ENCODE data around the gene ARHGDIA. TPM values are rescaled to one million over a fixed set of nuclear protein-coding genes. Genes with fewer than 3 reads are reported as not detected.

Gene ARHGDIA
- total and polyA plus RNA-seq, 5 donors = 101 to 217 (median 132) TPM

DNA sequence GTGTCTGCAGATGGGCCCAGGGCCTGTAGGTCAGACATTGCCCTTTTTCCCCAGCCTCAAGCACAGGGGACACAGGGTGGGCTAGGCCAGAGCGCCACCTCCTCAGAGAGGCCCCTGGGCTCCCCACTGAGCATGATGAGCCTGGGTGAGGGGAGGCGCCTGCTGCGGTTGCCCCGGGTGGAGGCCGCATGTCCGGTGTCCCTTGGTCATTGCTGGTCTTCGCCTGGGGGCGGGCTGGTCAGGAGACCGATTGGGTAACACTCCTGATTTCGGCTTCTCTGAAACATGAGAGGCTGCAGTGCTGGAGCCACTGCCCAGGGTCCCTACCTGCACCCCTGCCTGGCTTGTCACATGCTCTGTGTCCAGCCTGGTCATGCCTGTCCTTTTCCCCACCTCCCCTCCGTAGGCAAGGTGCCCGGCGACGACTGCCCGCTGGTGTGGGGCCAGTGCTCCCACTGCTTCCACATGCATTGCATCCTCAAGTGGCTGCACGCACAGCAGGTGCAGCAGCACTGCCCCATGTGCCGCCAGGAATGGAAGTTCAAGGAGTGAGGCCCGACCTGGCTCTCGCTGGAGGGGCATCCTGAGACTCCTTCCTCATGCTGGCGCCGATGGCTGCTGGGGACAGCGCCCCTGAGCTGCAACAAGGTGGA lies 28.5 kb upstream of the ARHGDIA start:
- Histone ChIP-seq H3K27ac (ENCODE audit: low read length) (no peak overlapping the region), H3K4me1 (ENCODE audit: control insufficient read depth, insufficient read depth, low read length) (no peaks in the 10 kb centered on the region), H3K4me3 (ENCODE audit: low read length) (no peak overlapping the region), H3K27me3 (ENCODE audit: control insufficient read depth, insufficient read depth) (no peaks in the 10 kb centered on the region), H3K9me3 (ENCODE audit: control insufficient read depth, low read length) (no peaks in the 10 kb centered on the region)
- 92% methylated on average over 22 of the region's 22 CpGs for WGBS
- no peak for ATAC-seq
- intact Hi-C loops (cut with DNase I) = no loop called here
- peak in 1 of 3 donors; percentile 32 for DNase-seq

DNA sequence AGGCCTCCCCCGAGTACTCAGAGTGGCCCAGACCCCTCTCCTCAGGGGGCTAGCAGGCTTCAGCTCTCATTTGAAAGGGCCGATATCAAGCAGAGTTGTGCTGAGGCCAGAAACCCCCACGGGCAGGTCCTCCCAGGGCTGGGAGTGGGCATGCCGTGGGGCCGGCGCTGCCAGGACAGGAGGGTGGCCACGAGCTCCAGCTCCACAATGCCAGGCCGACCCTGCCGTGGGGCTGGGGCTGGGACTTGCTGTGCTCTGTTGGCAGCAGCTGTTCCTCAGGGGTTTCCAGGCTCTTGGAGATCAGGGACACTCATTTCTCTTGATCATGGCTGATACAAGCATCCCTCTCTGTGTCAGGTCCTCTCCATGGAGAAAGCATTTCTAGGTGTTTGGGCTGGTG lies 27.7 kb upstream of the ARHGDIA start:
- Histone ChIP-seq H3K27ac (ENCODE audit: low read length) (no peak overlapping the region), H3K4me1 (ENCODE audit: control insufficient read depth, insufficient read depth, low read length) (no peaks in the 10 kb centered on the region), H3K4me3 (ENCODE audit: low read length) (no peak overlapping the region), H3K9me3 (ENCODE audit: control insufficient read depth, low read length) (no peaks in the 10 kb centered on the region), H3K27me3 (ENCODE audit: control insufficient read depth, insufficient read depth) (no peaks in the 10 kb centered on the region)
- intact Hi-C loops (cut with DNase I) = no loop called here
- DNase-seq = no peak
- 92% methylated on average over 9 of the region's 9 CpGs for WGBS
- ATAC-seq = no peak

DNA sequence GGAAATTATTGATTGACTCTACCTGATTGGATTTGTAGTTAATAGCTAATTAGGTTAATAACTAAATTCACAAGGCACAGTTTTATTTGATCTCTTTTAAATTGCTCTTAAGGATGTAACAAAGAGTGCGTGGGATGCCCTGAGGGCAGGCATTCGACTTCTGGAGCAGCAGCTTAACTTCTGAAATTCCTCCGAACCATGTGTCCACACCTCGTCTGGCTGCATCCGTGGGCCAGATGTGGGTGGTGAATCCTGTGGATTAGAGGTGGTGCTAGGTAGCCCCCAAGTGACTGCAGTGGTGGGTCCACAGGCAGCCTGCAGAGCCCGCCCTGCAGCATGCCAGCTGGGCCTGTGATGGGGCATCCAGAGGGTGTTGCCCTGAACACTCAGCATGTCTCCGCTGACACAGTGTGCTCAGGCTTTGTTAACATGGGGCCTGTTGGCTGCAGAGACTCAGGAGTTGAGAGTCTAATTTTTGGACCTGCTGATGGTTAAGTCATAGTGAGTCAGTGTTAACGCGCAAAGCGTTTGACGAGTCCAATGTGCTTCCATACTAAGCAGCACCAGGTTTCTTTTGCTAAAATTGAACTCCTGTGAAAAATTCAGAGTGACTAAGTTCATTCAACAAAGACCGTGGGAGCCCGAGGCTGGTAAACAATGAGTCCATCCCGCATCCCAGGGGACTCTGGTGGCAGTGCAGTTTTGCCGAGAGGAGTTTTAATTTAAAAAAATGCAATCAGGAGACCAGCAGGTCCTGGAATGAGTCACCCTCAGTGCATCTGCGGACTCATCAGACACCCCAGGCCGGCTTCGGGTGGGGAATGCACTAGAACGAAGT lies 27.1 kb upstream of the ARHGDIA start:
- peak in 1 of 3 donors; percentile 24 for DNase-seq
- H3K9me3 ChIP-seq (ENCODE audit: control insufficient read depth, low read length) = no peaks in the 10 kb centered on the region
- intact Hi-C loops (cut with DNase I) = no loop called here

GRCh38 chr17:81895400-81895799 lies 24.3 kb upstream of the ARHGDIA start:
- Histone ChIP-seq H3K4me3 (ENCODE audit: low read length) (no peak overlapping the region), H3K9me3 (ENCODE audit: control insufficient read depth, low read length) (no peaks in the 10 kb centered on the region), H3K27me3 (ENCODE audit: control insufficient read depth, insufficient read depth) (no peaks in the 10 kb centered on the region), H3K4me1 (ENCODE audit: control insufficient read depth, insufficient read depth, low read length) (no peaks in the 10 kb centered on the region), H3K27ac (ENCODE audit: low read length) (no peak overlapping the region)
- peak in 1 of 3 donors; percentile 39 for DNase-seq
- intact Hi-C loops (cut with DNase I) = no loop called here
- no peak for ATAC-seq
- 92% methylated on average over 11 of the region's 11 CpGs for WGBS

More for the DNA sequence above, 27.1 kb upstream of the ARHGDIA start:
- Histone ChIP-seq H3K4me3 (ENCODE audit: low read length) (no peak overlapping the region), H3K4me1 (ENCODE audit: control insufficient read depth, insufficient read depth, low read length) (no peaks in the 10 kb centered on the region), H3K27ac (ENCODE audit: low read length) (no peak overlapping the region), H3K27me3 (ENCODE audit: control insufficient read depth, insufficient read depth) (no peaks in the 10 kb centered on the region)
- 88% methylated on average over 19 of the region's 19 CpGs for WGBS
- no peak for ATAC-seq

DNA sequence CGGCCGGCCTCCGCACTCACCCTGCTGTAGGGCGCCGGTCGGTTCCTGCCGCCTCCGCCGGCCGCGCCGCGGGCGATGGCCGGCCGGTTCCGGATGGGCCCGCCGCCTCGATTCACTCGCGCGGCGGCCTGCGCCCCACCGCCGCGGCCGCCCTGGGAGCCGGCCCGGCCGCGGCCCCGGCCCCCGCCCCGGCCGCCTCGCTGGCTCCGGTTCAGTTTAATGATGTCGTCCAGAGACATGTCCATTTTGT lies 20.1 kb upstream of the ARHGDIA start:
- Histone ChIP-seq H3K27me3 (ENCODE audit: control insufficient read depth, insufficient read depth) (no peaks in the 10 kb centered on the region), H3K27ac (ENCODE audit: low read length) (peak overlapping the region; percentile 27), H3K9me3 (ENCODE audit: control insufficient read depth, low read length) (no peaks in the 10 kb centered on the region), H3K4me3 (ENCODE audit: low read length) (peak overlapping the region; percentile 99), H3K4me1 (ENCODE audit: control insufficient read depth, insufficient read depth, low read length) (no peaks in the 10 kb centered on the region)
- WGBS = under 1% methylated on average over 40 of the region's 40 CpGs
- ATAC-seq (no peak), DNase-seq (no peak)
- intact Hi-C loops (cut with DNase I) = no loop called here

- DNase-seq (peak in 1 of 3 donors; percentile 50), ATAC-seq (no peak)
- intact Hi-C loops (cut with DNase I) = no loop called here
- Histone ChIP-seq H3K4me3 (ENCODE audit: low read length) (peak overlapping the region; percentile 99), H3K27me3 (ENCODE audit: control insufficient read depth, insufficient read depth) (no peaks in the 10 kb centered on the region), H3K9me3 (ENCODE audit: control insufficient read depth, low read length) (no peaks in the 10 kb centered on the region), H3K4me1 (ENCODE audit: control insufficient read depth, insufficient read depth, low read length) (no peaks in the 10 kb centered on the region), H3K27ac (ENCODE audit: low read length) (peak overlapping the region; percentile 27)
- 8% methylated on average over 69 of the region's 69 CpGs for WGBS
Observed at GRCh38 chr17:81890447-81891302, 19.5 kb upstream of the ARHGDIA start.

- Histone ChIP-seq H3K4me1 (ENCODE audit: control insufficient read depth, insufficient read depth, low read length) (no peaks in the 10 kb centered on the region), H3K27me3 (ENCODE audit: control insufficient read depth, insufficient read depth) (no peaks in the 10 kb centered on the region), H3K4me3 (ENCODE audit: low read length) (no peak overlapping the region), H3K27ac (ENCODE audit: low read length) (no peak overlapping the region), H3K9me3 (ENCODE audit: control insufficient read depth, low read length) (no peaks in the 10 kb centered on the region)
- intact Hi-C loops (cut with DNase I) = no loop called here
- WGBS = 88% methylated on average over 9 of the region's 9 CpGs
- ATAC-seq = no peak
- DNase-seq = peak in 1 of 3 donors; percentile 24
Observed at GRCh38 chr17:81889602-81890001, 18.5 kb upstream of the ARHGDIA start.

GRCh38 chr17:81888988-81889595 lies 18.0 kb upstream of the ARHGDIA start:
- Histone ChIP-seq H3K27ac (ENCODE audit: low read length) (no peak overlapping the region), H3K4me3 (ENCODE audit: low read length) (no peak overlapping the region), H3K9me3 (ENCODE audit: control insufficient read depth, low read length) (no peaks in the 10 kb centered on the region), H3K27me3 (ENCODE audit: control insufficient read depth, insufficient read depth) (no peaks in the 10 kb centered on the region), H3K4me1 (ENCODE audit: control insufficient read depth, insufficient read depth, low read length) (no peaks in the 10 kb centered on the region)
- DNase-seq (peak in 1 of 3 donors; percentile 20), ATAC-seq (no peak)
- WGBS = 91% methylated on average over 16 of the region's 16 CpGs
- intact Hi-C loops (cut with DNase I) = no loop called here

DNA sequence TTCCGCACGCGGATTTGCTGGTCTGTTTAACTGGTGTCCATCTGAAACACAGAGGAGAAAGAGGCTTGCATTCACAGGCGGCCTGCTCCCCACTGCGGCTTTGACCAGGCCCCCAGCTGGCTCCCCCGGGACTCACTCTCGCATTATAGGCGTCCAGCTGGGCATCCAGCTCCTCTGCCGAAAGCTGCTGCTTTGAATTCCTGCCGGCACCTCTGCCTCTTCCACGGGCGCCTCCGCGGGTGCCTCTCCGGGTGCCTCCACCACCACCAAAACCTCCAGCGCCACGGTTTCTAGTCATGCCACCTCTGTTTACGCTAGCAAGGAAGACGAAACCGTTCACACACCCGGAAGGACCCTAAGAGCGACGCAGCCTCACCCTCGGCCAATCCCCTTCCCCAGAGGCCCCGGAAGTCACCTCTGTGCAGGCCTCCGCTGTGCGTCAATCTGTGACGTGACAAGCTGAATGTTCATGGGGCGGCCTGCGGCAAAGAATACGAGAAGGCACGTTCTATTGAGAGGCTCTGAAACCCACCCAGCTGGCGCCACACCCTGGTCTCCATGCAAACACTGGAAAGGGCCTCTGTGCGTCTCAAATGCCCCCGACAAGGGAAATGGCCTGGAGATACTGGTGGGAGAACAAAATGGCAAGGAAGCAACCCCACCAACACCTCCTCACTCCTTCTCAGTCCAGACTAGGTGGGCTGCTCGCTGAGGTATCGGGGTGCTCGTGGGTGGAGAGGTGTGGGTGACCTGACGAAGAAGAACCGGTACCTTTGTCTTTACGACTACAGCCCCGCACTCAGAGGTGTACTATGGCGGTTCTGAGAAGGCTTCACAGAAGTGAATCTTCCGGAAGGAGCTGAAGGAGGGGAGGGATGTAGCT lies 17.2 kb upstream of the ARHGDIA start:
- Histone ChIP-seq H3K9me3 (ENCODE audit: control insufficient read depth, low read length) (no peaks in the 10 kb centered on the region), H3K27me3 (ENCODE audit: control insufficient read depth, insufficient read depth) (no peaks in the 10 kb centered on the region), H3K27ac (ENCODE audit: low read length) (no peak overlapping the region), H3K4me3 (ENCODE audit: low read length) (no peak overlapping the region), H3K4me1 (ENCODE audit: control insufficient read depth, insufficient read depth, low read length) (no peaks in the 10 kb centered on the region)
- ATAC-seq (no peak), DNase-seq (peak in 1 of 3 donors; percentile 42)
- WGBS = 93% methylated on average over 44 of the region's 44 CpGs
- intact Hi-C loops (cut with DNase I) = no loop called here

DNA sequence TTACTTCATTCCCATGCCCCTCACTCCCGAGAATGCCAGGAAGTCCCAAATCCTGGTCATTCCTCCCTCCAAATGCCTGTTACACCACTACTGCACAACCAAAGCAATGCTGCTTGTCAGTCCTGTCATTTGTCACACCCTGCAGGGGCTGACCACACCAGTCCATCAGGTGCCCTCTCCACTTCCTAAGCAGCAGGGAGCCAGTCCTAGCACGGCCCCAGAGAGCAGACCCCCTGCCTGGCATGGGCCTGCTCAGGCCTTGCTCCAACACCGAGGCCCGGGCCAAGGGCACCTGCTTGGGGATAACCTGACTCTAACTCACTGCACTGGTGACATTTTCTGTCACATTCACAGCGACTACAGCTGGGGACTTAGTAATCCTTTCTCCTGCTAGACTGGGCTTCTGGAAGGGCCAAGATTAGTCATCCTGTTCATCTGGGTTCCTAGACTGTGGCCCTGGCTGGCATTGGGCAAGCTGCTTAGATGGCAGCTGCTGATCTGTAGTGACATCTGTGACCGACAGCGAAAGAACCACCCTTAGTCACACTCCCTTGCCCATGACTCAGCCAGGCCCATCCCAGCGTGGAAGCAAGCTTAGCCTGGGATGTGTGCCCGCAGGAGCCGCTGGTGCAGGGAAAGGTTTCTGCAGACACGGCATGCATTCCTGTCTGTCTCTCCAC lies 14.9 kb upstream of the ARHGDIA start:
- no peaks in the 10 kb centered on the region for H3K4me1 ChIP-seq (ENCODE audit: control insufficient read depth, insufficient read depth, low read length)
- intact Hi-C loops (cut with DNase I) = no loop called here
- H3K27ac ChIP-seq (ENCODE audit: low read length) = no peak overlapping the region
- no peaks in the 10 kb centered on the region for H3K9me3 ChIP-seq (ENCODE audit: control insufficient read depth, low read length)
- H3K4me3 ChIP-seq (ENCODE audit: low read length) = no peak overlapping the region
- H3K27me3 ChIP-seq (ENCODE audit: control insufficient read depth, insufficient read depth) = no peaks in the 10 kb centered on the region
- no peak for DNase-seq
- ATAC-seq = no peak
- 88% methylated on average over 11 of the region's 11 CpGs for WGBS

Measured in right cardiac atrium (tissue), 5 donors.